Suprapubic skin (tissue), 3 donors: ENCODE data around the gene DMRTB1.

Experiments
- POLR2AphosphoS5 ChIP-seq, 3 donors: sonication (generic); formaldehyde crosslinking; IDR thresholded peaks; one replicate each; pipeline ENCODE4 v1.6.1; 2017; ENCODE audit warnings: antibody characterized with exemption in 3 of 3
- TF ChIP-seq, protein P1 (sequence below), 2 donors: fragments of 200-600 bp in 1 of 2; fragments of 450-650 bp in 1 of 2; sonication (generic) in 1 of 2; IDR thresholded peaks; one replicate each; pipeline ENCODE4 v1.5.1; 2016 to 2019; ENCODE audit warnings: antibody characterized with exemption in 2 of 2, mild to moderate bottlenecking in 1 of 2, moderate library complexity in 1 of 2

- TF ChIP-seq, protein P1, sequence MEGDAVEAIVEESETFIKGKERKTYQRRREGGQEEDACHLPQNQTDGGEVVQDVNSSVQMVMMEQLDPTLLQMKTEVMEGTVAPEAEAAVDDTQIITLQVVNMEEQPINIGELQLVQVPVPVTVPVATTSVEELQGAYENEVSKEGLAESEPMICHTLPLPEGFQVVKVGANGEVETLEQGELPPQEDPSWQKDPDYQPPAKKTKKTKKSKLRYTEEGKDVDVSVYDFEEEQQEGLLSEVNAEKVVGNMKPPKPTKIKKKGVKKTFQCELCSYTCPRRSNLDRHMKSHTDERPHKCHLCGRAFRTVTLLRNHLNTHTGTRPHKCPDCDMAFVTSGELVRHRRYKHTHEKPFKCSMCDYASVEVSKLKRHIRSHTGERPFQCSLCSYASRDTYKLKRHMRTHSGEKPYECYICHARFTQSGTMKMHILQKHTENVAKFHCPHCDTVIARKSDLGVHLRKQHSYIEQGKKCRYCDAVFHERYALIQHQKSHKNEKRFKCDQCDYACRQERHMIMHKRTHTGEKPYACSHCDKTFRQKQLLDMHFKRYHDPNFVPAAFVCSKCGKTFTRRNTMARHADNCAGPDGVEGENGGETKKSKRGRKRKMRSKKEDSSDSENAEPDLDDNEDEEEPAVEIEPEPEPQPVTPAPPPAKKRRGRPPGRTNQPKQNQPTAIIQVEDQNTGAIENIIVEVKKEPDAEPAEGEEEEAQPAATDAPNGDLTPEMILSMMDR (IDR thresholded peaks at IDR 0.05) = no peak
- no peak for TF ChIP-seq POLR2AphosphoS5 (IDR thresholded peaks at IDR 0.05)
These were observed 9.2 kb downstream of the DMRTB1 start for GRCh38 chr1:53468374-53468773.
